ENCODE measurements around the gene WDR89. TPM values are rescaled to one million over a fixed set of nuclear protein-coding genes. Genes with fewer than 3 reads are reported as not detected.
"Not testable (repeated sequence)": the region's sequence is repeated elsewhere in the genome, so short reads cannot be mapped to it uniquely, and the experiment has no call there.

Gene WDR89
- total RNA-seq, 1 experiment from 2014 or later = 10.3 TPM

DNA sequence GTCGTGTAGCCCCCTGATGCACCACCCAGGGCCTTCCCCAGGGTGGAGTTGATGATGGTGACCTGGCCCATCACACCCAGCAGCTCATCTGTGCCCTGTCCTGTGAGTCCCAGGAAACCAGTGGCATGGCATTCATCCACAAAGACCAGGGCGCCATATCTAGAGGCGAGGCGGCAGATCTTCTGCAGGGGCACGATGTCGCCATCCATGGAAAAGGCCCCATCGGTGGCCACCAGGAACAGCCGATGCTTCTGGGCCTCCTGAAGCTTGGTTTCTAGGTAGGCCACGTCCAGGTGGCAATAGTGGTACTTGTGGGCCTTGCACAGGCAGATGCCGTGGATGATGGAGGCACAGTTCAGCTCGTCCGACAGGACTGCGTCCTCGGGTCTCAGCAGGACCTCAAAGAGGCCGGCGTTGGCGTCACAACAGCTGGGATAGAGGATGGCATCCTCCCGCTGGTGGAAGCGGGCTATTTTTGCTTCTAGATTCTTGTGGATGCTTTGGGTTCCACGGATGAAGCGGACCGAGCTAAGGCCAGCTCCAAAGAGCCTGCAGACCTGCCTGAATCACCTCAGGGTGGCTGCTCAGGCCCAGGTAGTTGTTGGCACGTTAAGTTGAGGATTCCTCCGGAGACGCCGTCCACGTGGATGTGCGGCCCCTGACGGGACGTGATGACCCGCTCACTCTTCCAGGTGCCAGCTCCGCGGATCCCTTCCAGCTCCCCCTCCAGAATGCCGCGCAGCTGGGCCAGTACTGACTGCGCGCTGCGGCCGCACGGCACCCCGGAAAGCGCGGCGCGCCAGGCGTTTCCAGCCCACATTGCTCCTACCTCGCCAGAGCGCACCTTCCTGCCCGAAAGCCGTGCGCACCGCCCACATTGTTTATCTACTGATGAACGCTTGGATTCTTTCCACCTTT, 47.0 kb downstream of the WDR89 start:
- no peak for DNase-seq (ENCODE audit: low spot score)

DNA sequence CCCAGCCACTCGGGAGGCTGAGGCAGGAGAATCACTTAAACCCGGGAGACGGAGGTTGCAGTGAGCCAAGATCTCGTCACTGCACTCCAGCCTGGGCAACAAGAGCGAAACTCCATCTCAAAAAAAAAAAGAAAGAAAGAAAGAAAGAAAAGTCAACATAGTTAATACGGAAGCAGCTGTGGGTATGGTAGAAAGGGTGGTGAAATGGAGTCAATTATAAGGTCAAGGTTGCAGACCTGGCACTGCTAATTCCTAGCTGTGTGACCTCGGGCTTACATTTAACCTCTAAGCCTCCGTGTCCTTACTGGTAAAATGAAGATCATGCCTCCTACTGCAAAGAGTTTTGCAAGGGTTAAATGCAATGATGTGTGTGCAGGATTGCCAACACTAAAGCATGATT, 58.6 kb downstream of the WDR89 start:
- DNase-seq (ENCODE audit: low spot score) = not testable (repeated sequence)

DNA sequence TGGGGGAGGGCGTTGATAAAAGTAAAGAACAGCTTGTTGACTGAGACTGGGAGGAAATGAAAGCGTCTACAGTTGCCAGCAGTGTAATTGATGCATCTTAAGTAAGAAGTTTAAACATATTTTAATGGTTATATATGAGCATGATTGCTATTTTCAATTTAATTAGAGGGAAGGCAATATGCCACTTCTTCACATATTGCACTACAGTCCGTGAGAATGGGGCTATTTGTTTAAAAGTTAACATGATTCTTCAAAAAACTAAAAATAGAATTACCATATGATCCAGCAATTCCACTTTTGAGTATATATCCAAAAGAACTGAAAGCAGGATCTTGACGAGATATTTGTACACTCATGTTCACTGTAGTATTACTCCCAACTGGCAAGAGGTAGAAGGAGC, 60.2 kb downstream of the WDR89 start:
- no peak for DNase-seq (ENCODE audit: low spot score)

DNA sequence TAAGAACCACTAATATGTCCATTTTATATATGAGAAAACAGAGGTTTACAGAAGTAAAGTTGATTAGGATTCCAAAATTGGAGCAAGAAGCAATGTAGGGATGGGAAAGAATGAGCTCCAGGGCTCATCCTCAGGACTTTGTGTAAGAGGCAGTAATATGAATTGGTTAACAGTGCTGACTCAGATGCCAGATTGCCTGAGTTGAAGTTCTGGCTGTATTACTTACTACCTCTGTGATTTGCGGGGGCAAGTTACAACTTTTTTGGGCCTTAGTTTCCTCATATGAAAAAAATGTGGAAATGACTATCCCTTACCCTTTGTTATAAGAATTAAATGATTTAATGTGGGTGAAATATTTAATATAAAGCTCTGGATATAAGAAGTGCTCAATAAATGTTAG, 63.4 kb downstream of the WDR89 start:
- no peak for DNase-seq (ENCODE audit: low spot score)

DNA sequence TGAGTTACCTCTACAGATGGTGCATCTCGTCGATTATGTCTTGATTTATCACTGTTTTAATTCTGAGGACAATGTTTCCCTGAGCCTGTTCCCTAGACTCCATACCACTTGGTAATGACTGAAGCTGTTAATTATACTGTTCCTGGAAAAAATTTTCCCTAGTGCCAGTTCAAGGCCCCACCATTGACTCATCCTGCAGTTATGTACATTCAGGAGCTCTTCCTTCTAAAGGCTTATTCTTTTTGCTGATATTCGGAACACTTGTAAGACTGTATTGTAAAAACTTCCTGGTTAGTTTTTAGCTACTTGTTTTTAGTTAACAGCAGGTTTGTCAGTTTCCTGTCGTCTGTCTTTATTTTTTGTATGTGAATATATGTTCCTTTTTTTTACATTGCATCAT, 68.1 kb downstream of the WDR89 start:
- DNase-seq (ENCODE audit: low spot score) = peak; percentile 38

DNA sequence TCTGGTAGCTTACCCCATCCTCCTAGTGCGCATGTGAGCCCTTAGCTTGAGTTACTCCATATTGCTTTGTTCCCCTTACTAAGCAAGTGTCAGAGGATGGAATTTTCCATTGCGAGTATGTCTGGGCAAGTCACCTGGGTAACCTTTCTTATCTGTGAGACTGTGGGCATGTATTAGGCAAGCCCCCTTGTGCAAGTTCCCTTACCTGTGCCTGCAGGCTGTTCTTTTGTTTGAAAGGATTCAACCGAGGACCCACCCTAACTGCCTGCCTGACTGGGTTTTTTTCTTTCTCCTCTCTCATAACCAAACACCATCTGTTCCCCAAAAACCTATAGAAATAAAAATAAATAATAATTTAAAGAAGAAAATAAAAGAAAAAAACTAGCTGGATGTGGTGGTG, 76.2 kb downstream of the WDR89 start:
- DNase-seq (ENCODE audit: low spot score) = no peak

DNA sequence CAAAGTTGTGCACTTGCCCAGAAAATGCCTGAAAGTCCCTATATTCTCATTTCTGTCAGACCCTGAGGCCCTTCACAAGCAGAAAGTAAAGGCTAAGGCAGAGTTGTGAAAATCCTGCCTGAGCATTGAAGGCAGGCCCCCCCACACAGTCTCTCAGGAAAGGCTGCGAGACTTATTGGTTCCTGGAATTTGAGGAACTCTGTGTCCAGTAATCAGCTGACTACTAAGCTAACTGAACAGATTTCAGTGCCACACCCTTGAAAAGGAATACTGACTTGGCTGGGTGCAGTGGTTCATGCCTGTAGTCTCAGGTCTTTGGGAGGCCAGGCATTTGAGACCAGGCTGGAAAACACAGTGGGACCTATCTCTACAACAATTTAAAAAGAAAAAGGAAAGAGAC, 77.4 kb downstream of the WDR89 start:
- DNase-seq (ENCODE audit: low spot score) = peak; percentile 35

DNA sequence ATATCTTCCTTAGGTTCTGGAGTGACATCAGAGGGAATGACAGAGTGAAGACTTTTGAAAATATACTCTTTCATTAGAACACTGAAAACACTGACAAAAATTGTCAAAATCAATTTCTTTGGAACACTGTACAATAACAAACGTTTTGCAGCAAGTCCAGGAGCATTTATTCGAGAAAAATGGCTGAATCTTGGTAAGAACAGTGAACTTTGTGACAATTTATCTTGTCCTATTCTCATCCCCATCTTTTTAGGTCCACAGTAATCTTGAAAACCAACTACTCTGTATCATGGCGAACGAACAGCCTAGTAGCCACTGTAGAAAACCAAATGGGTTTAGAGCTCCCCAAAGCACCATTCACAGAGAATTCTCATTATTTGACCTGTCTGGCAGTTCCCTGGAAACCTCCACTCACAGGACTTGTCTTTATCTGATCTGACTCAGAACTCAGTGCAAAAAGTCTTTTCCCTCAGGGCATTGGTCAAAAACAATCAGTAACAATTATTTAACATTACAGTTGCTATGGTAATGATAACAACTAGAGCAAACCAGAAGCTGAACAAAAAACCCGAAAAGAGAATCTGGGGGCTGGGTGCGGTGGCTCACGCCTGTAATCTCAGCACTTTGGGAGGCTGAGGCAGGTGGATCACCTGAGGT, 78.2 kb downstream of the WDR89 start:
- DNase-seq (ENCODE audit: low spot score) = peak; percentile 31

DNA sequence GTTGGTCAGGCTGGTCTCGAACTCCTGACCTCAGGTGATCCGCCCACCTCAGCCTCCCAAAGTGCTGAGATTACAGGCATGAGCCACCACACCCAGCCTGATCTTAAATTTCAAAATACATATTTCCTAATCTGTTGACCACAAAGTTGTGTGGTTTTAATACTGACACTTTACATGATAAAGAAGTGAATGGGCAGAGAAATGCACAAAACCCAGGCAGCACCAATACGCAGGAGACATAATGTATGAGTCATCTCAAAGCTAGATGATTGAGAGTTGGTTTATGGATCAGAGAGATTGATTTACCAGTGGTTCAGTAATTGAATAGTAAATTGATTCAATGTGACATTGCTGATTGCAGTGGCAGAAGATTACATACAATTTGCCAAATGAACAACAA, 79.3 kb downstream of the WDR89 start:
- no peak for DNase-seq (ENCODE audit: low spot score)

DNA sequence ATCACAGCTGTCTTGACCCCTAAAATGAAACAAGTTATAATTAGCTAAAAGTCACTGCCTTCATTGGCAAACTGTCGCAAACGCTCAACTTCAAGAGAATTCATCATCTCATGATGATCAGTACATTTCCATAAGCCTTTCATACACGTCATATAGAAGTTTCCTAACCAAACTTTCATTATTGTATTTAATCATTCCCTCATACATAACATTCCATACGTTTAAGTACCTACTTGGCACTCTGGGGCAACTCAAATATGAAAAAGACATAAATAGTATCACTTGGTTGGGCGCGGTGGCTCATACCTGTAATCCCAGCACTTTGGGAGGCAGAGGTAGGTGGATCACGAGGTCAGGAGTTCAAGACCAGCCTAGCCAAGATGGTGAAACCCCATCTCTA, 86.1 kb downstream of the WDR89 start:
- DNase-seq (ENCODE audit: low spot score) = no peak

DNA sequence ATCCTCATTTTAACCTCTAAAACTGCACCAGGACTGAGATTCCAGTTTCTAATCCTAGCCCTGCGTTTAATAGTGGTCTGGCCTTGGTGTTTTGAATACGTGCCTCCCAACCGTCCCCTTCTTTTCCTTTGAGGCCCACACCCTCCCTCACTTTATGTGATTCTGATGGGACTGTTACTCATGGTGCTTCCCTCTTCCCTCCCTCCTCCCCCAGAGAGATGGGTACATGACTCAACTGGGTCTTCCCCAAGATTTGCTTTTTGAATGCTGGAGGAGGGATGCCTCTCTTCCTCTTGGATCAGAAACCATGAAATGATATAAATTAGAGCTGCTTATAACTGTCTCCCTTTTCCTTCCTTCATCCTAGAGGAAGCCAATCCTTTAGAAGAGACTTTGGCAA, 90.3 kb downstream of the WDR89 start:
- peak; percentile 26 for DNase-seq (ENCODE audit: low spot score)

DNA sequence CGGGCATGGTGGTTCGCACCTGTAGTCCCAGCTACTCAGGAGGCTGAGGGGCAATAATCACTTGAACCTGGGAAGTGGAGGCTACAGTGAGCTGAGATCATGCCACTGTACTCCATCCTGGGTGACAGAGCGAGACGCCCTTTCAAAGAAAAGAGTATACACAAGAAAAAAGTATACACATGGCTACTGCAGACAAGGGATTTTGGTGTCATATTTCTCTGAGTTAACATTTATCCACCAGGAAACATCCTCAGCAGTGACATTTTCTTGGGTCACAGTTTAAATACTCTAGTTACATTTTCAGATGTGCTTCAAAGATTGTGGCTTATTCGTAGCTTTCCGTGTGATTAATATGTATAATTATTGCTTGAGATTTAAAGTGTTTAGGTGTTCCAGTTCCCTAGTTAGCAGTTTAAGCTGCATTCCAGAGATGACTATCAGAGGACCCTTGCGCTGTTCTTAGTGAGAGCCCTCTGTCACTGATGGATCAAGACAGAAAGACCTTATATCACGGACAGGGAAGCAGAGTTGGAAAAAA, 93.8 kb downstream of the WDR89 start:
- DNase-seq (ENCODE audit: low spot score) = no peak

Other genes with a start within 250 kb of the WDR89 start
- gene PPP2R5E, start 98.5 kb downstream of the WDR89 start, total RNA-seq (2014; rRNA removed; shearing (Covaris generic)) = 11.7 and 12.6 TPM in 2 replicates
- 26.2 and 28.1 TPM in 2 replicates for gene SGPP1, start 86.2 kb upstream of the WDR89 start, total RNA-seq (2014; rRNA removed; shearing (Covaris generic))
- 9.7 and 11.1 TPM in 2 replicates for gene SYNE2, start 211.1 kb upstream of the WDR89 start, total RNA-seq (2014; rRNA removed; shearing (Covaris generic))

Measured in A172 (cell line).